Superior temporal gyrus (tissue), 1 donor: ENCODE measurements around the gene ADAMTS18.
A peak's percentile ranks its signal among the peaks of the same experiment; 100 is the strongest.

Experiments used
- DNase-seq: peaks from one replicate; pipeline ENCODE4 v3.0.0-alpha.2; 2016; ENCODE audit errors: extremely low spot score

ADAMTS18 gene

GRCh38 chr16:77437859-77438258, 3.0 kb upstream of the ADAMTS18 start:
- DNase-seq: no peak

- no peak for DNase-seq
Observed at GRCh38 chr16:77435272-77435820, 512 bp upstream of the ADAMTS18 start.

GRCh38 chr16:77434022-77434529, 758 bp downstream of the ADAMTS18 start:
- DNase-seq: no peak

GRCh38 chr16:77433146-77433545, 1.7 kb downstream of the ADAMTS18 start:
- no peak for DNase-seq

GRCh38 chr16:77432264-77432663, 2.6 kb downstream of the ADAMTS18 start:
- no peak for DNase-seq

GRCh38 chr16:77430787-77431585, 3.8 kb downstream of the ADAMTS18 start:
- peak; percentile 38 for DNase-seq

GRCh38 chr16:77430360-77430759, 4.5 kb downstream of the ADAMTS18 start:
- DNase-seq: peak; percentile 52

GRCh38 chr16:77424871-77425604, 9.8 kb downstream of the ADAMTS18 start:
- no peak for DNase-seq

GRCh38 chr16:77422196-77422784, 12.5 kb downstream of the ADAMTS18 start:
- no peak for DNase-seq

- DNase-seq: no peak
Observed at GRCh38 chr16:77416939-77417480, 17.8 kb downstream of the ADAMTS18 start.

GRCh38 chr16:77414752-77415231, 20.0 kb downstream of the ADAMTS18 start:
- DNase-seq: no peak

- no peak for DNase-seq
Observed at GRCh38 chr16:77410449-77410848, 24.4 kb downstream of the ADAMTS18 start.

GRCh38 chr16:77409311-77409710, 25.5 kb downstream of the ADAMTS18 start:
- DNase-seq: no peak

- no peak for DNase-seq
Observed at GRCh38 chr16:77408607-77409006, 26.2 kb downstream of the ADAMTS18 start.

GRCh38 chr16:77406680-77407079, 28.2 kb downstream of the ADAMTS18 start:
- no peak for DNase-seq

- no peak for DNase-seq
Observed at GRCh38 chr16:77404775-77405174, 30.1 kb downstream of the ADAMTS18 start.

- DNase-seq: no peak
Observed at GRCh38 chr16:77403732-77404131, 31.1 kb downstream of the ADAMTS18 start.

GRCh38 chr16:77402672-77403071, 32.2 kb downstream of the ADAMTS18 start:
- no peak for DNase-seq

GRCh38 chr16:77402118-77402517, 32.7 kb downstream of the ADAMTS18 start:
- DNase-seq: no peak

GRCh38 chr16:77399546-77399945, 35.3 kb downstream of the ADAMTS18 start:
- DNase-seq: no peak

GRCh38 chr16:77399066-77399465, 35.8 kb downstream of the ADAMTS18 start:
- DNase-seq: no peak

GRCh38 chr16:77398495-77398894, 36.3 kb downstream of the ADAMTS18 start:
- DNase-seq: no peak
